H9 (cell line): ENCODE measurements around the gene ENOPH1. TPM values are rescaled to one million over a fixed set of nuclear protein-coding genes. Genes with fewer than 3 reads are reported as not detected.

Experiments
- DNase-seq: peaks from one replicate; pipeline ENCODE4 v3.0.0-alpha.2; 2017
- H2AFZ ChIP-seq: one replicate; pipeline ENCODE4 v1.6.1; 2013; ENCODE audit warnings: mild to moderate bottlenecking, low read length, control low read depth, moderate library complexity
- H2AK5ac ChIP-seq: 2 replicates; pipeline ENCODE4 v1.6.1; 2013; ENCODE audit warnings: low read length, control low read depth, mixed read lengths; ENCODE audit not compliant: insufficient read length
- H2BK120ac ChIP-seq: one replicate; pipeline ENCODE4 v1.6.1; 2013; ENCODE audit warnings: low read depth, mild to moderate bottlenecking, low read length, control low read depth, inconsistent platforms; ENCODE audit not compliant: poor library complexity, severe bottlenecking
- H2BK12ac ChIP-seq: 2 replicates; pipeline ENCODE4 v1.6.1; 2013; ENCODE audit warnings: low read length, control low read depth, mixed read lengths, low read depth; ENCODE audit not compliant: insufficient read length
- H2BK15ac ChIP-seq: 2 replicates; pipeline ENCODE4 v1.6.1; 2013; ENCODE audit warnings: low read depth, low read length, control low read depth
- H2BK20ac ChIP-seq: one replicate; pipeline ENCODE4 v1.6.1; 2013; ENCODE audit warnings: low read depth, mild to moderate bottlenecking, low read length, control low read depth, inconsistent platforms; ENCODE audit not compliant: poor library complexity, severe bottlenecking
- H2BK5ac ChIP-seq: 2 replicates; pipeline ENCODE4 v1.6.1; 2013; ENCODE audit warnings: low read length, control low read depth, mixed read lengths; ENCODE audit not compliant: insufficient read length
- H3K14ac ChIP-seq: 2 replicates; pipeline ENCODE4 v1.6.1; 2013; ENCODE audit warnings: low read length, control low read depth; ENCODE audit not compliant: insufficient read depth
- H3K18ac ChIP-seq: 2 replicates; pipeline ENCODE4 v1.6.1; 2013; ENCODE audit warnings: low read depth, mild to moderate bottlenecking, mixed read lengths, low read length, control low read depth; ENCODE audit not compliant: insufficient read length
- H3K23ac ChIP-seq: 2 replicates; pipeline ENCODE4 v1.6.1; 2013; ENCODE audit warnings: low read length, control low read depth, mixed read lengths, low read depth; ENCODE audit not compliant: insufficient read length
- H3K23me2 ChIP-seq: 2 replicates; pipeline ENCODE4 v1.6.1; 2013; ENCODE audit warnings: low read depth, mild to moderate bottlenecking, mixed read lengths, low read length, control low read depth; ENCODE audit not compliant: insufficient read length, poor library complexity, severe bottlenecking
- H3K27ac ChIP-seq: 2 replicates; pipeline ENCODE4 v1.5.1; 2013; ENCODE audit warnings: low read length, control low read depth, mixed read lengths, low read depth; ENCODE audit not compliant: insufficient read length
- H3K27me3 ChIP-seq: 2 replicates; pipeline ENCODE4 v1.6.1; 2013; ENCODE audit warnings: low read length, control low read depth, inconsistent platforms; ENCODE audit not compliant: insufficient read depth
- H3K4ac ChIP-seq: 2 replicates; pipeline ENCODE4 v1.6.1; 2013; ENCODE audit warnings: low read depth, mild to moderate bottlenecking, control low read depth, inconsistent platforms, low read length, moderate library complexity
- H3K4me1 ChIP-seq: 2 replicates; pipeline ENCODE4 v1.6.1; 2013; ENCODE audit warnings: low read length, control low read depth, inconsistent platforms; ENCODE audit not compliant: insufficient read depth
- H3K4me2 ChIP-seq: 2 replicates; pipeline ENCODE4 v1.6.1; 2013; ENCODE audit warnings: low read length, control low read depth, mixed read lengths; ENCODE audit not compliant: insufficient read length, insufficient read depth
- H3K56ac ChIP-seq: 2 replicates; pipeline ENCODE4 v1.6.1; 2013; ENCODE audit warnings: low read depth, mild to moderate bottlenecking, mixed read lengths, low read length, control low read depth; ENCODE audit not compliant: insufficient read length
- H3K79me1 ChIP-seq: 2 replicates; pipeline ENCODE4 v1.6.1; 2013; ENCODE audit warnings: low read depth, mild to moderate bottlenecking, moderate library complexity, low read length, control low read depth, inconsistent platforms; ENCODE audit not compliant: insufficient read depth, poor library complexity, severe bottlenecking
- H3K79me2 ChIP-seq: 2 replicates; pipeline ENCODE4 v1.6.1; 2013; ENCODE audit warnings: low read length, control low read depth, inconsistent platforms; ENCODE audit not compliant: insufficient read depth
- H3K9ac ChIP-seq: 2 replicates; pipeline ENCODE4 v1.6.1; 2013; ENCODE audit warnings: low read length, control low read depth, mixed read lengths; ENCODE audit not compliant: insufficient read length; ENCODE audit errors: extremely low read depth
- H3K9me3 ChIP-seq: one replicate; pipeline ENCODE4 v1.6.1; 2013; ENCODE audit warnings: low read depth, low read length, inconsistent platforms; ENCODE audit not compliant: control insufficient read depth
- H3T11ph ChIP-seq: one replicate; pipeline ENCODE4 v1.6.1; 2013; ENCODE audit warnings: mild to moderate bottlenecking, low read length, control low read depth, inconsistent platforms
- H4K20me1 ChIP-seq: one replicate; pipeline ENCODE4 v1.6.1; 2013; ENCODE audit not compliant: control insufficient read depth, insufficient read length, insufficient read depth
- H4K5ac ChIP-seq: 2 replicates; pipeline ENCODE4 v1.6.1; 2013; ENCODE audit warnings: low read depth, mild to moderate bottlenecking, mixed read lengths, low read length, control low read depth; ENCODE audit not compliant: insufficient read length
- H4K8ac ChIP-seq: replicated peaks from 2 replicates; pipeline ENCODE4 v1.6.1; 2013; ENCODE audit warnings: low read length, control low read depth, mixed read lengths, low read depth; ENCODE audit not compliant: insufficient read length
- H4K91ac ChIP-seq: 2 replicates; pipeline ENCODE4 v1.6.1; 2013; ENCODE audit warnings: low read depth, mild to moderate bottlenecking, moderate library complexity, mixed read lengths, low read length, control low read depth; ENCODE audit not compliant: insufficient read length
- H3K27ac Mint-ChIP-seq, 3 experiments: 2 replicates in 2 of 3; 3 replicates in 1 of 3; pipeline ENCODE4 v1.8.0; 2020 to 2021; ENCODE audit warnings: mixed read lengths in 3 of 3, mild to moderate bottlenecking in 1 of 3, moderate library complexity in 1 of 3
- H3K27me3 Mint-ChIP-seq: 2 replicates; pipeline ENCODE4 v1.8.0; 2021; ENCODE audit warnings: low read depth, mild to moderate bottlenecking, moderate library complexity, mixed read lengths
- H3K36me3 Mint-ChIP-seq, 3 experiments: 2 replicates in 2 of 3; 3 replicates in 1 of 3; pipeline ENCODE4 v1.8.0; 2020 to 2021; ENCODE audit warnings: low read depth in 3 of 3, mixed read lengths in 3 of 3; ENCODE audit not compliant: insufficient read depth in 1 of 3
- H3K4me1 Mint-ChIP-seq, 2 experiments: 2 replicates each; pipeline ENCODE4 v1.8.0; 2020; ENCODE audit warnings: mixed read lengths in 2 of 2
- H3K4me3 Mint-ChIP-seq, 2 experiments: 2 replicates in 1 of 2; 3 replicates in 1 of 2; pipeline ENCODE4 v1.8.0; 2020 to 2021; ENCODE audit warnings: mild to moderate bottlenecking in 2 of 2, mixed read lengths in 2 of 2, moderate library complexity in 1 of 2
- H3K9me3 Mint-ChIP-seq, 2 experiments: 2 replicates in 1 of 2; 3 replicates in 1 of 2; pipeline ENCODE4 v1.8.0; 2020; ENCODE audit warnings: mild to moderate bottlenecking in 2 of 2, mixed read lengths in 2 of 2, moderate library complexity in 1 of 2
- WGBS: extraction: QIAGEN DNeasy Blood & Tissue Kit; methylation state at CpG from one replicate; pipeline ENCODE4 v1.1.7; 2013; ENCODE audit warnings: missing lambda C conversion rate, low lambda C conversion rate, mixed read lengths; ENCODE audit not compliant: insufficient read length; ENCODE audit errors: extremely low coverage; 5-methylcytosine and 5-hydroxymethylcytosine counted together
- total RNA-seq: library from RNA; stranded (reverse); gene quantifications from 2 replicates; pipeline ENCODE4 v1.2.1, GENCODE V29; 2021
- TF ChIP-seq, protein P1 (sequence below): fragments of 200-600 bp; sonication (generic); conservative IDR thresholded peaks from 3 replicates; pipeline ENCODE4 v1.8.0; 2021; ENCODE audit warnings: antibody characterized with exemption, mild to moderate bottlenecking

Gene ENOPH1
- total RNA-seq, 1 experiment from 2014 or later, result 62.4 TPM

DNA sequence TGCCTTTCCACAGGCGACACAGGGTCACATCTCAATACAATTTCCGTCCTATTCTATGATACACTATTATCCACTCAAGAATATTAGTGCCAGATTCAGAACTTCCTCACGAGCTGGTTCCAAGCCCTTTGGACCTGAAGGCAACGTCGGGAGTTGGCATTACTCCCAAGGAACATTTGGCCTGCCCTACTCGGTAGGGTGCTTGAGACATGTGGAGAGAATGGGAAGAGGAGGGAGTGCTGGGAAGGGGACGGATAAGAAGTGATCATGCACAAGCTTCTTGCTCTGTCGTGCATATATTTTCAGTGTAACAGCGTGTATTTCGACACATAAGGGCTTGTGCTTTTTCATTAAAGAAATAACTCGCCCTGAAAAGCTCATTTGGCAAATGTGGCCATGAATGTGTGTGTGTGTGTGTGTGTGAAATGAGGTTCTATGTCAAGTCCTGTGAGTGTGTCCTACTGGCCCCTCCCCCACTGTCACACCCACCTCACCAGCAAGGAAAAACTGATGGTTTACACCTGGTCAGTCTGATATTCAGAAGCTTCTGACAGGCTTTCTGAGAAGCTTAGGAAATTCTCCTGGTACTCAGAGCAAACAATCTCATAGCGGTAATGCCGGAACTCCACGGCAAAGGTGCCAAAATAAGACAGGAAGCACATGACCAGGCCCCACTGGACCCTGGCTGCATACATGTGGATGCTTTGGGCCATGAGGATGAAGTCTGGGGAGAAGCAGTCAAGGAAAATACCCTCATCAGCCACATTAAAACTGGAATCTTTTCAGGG is 54.8 kb downstream of the ENOPH1 start:
- Histone ChIP-seq H3K4me1 (no peaks in the 10 kb centered on the region), H3K4me2 (no peak overlapping the region)
- H3K4me1 Mint-ChIP-seq, result peaks cover 10 to 19% of the 10 kb centered on the region in 2 experiments

More for the DNA sequence above, 54.8 kb downstream of the ENOPH1 start:
- no peak overlapping the region for H2AFZ ChIP-seq
- no peak overlapping the region for H2AK5ac ChIP-seq
- no peaks in the 10 kb centered on the region for H3K79me1 ChIP-seq
- no peak overlapping the region for H3K18ac ChIP-seq
- no peaks in the 10 kb centered on the region for H3K79me2 ChIP-seq
- H3K4me3 Mint-ChIP-seq, result no peak overlapping the region
- H3K36me3 Mint-ChIP-seq, result no peaks in the 10 kb centered on the region; a peak in 1 of 7 replicates
- H2BK20ac ChIP-seq, result no peak overlapping the region
- no peak overlapping the region for H3K14ac ChIP-seq
- H3K4ac ChIP-seq, result no peak overlapping the region
- H2BK5ac ChIP-seq, result no peak overlapping the region
- no peak overlapping the region for H2BK120ac ChIP-seq
- H3K27ac ChIP-seq, result no peak overlapping the region
- WGBS, result no CpG with 5 or more reads among the region's 14 CpGs
- H2BK12ac ChIP-seq, result no peak overlapping the region
- H3K56ac ChIP-seq, result no peak overlapping the region
- H3K9ac ChIP-seq, result no peak overlapping the region
- TF ChIP-seq, protein P1, sequence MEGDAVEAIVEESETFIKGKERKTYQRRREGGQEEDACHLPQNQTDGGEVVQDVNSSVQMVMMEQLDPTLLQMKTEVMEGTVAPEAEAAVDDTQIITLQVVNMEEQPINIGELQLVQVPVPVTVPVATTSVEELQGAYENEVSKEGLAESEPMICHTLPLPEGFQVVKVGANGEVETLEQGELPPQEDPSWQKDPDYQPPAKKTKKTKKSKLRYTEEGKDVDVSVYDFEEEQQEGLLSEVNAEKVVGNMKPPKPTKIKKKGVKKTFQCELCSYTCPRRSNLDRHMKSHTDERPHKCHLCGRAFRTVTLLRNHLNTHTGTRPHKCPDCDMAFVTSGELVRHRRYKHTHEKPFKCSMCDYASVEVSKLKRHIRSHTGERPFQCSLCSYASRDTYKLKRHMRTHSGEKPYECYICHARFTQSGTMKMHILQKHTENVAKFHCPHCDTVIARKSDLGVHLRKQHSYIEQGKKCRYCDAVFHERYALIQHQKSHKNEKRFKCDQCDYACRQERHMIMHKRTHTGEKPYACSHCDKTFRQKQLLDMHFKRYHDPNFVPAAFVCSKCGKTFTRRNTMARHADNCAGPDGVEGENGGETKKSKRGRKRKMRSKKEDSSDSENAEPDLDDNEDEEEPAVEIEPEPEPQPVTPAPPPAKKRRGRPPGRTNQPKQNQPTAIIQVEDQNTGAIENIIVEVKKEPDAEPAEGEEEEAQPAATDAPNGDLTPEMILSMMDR, result no peak
- no peaks in the 10 kb centered on the region for H3K9me3 Mint-ChIP-seq
- no peak overlapping the region for H2BK15ac ChIP-seq
- no peak overlapping the region for H3K23ac ChIP-seq
- no peaks in the 10 kb centered on the region for H3K9me3 ChIP-seq
- no peak overlapping the region for H3T11ph ChIP-seq
- H4K20me1 ChIP-seq, result no peaks in the 10 kb centered on the region
- no peak overlapping the region for H4K5ac ChIP-seq
- H3K27me3 ChIP-seq, result no peaks in the 10 kb centered on the region
- H4K8ac ChIP-seq, result no peak overlapping the region
- H3K23me2 ChIP-seq, result no peaks in the 10 kb centered on the region
- DNase-seq, result no peak
- no peak overlapping the region for H3K27ac Mint-ChIP-seq
- H4K91ac ChIP-seq, result no peak overlapping the region
- no peaks in the 10 kb centered on the region for H3K27me3 Mint-ChIP-seq
